Smooth muscle cell (in vitro differentiated cells): ENCODE data around the gene CAMK1D. TPM values are rescaled to one million over a fixed set of nuclear protein-coding genes. Genes with fewer than 3 reads are reported as not detected.
"Not testable (repeated sequence)": the region's sequence is repeated elsewhere in the genome, so short reads cannot be mapped to it uniquely, and the experiment has no call there.

Experiments
- DNase-seq: peaks from one replicate; lab custom pipeline; 2025; ENCODE audit not compliant: unreplicated experiment; lab: John Stamatoyannopoulos, UW
- H2AFZ ChIP-seq: fragments of 200-600 bp; sonication (generic); 2 replicates; pipeline ENCODE4 v1.6.0; 2016; ENCODE audit warnings: antibody characterized with exemption, low read depth, mild to moderate bottlenecking
- H3F3A ChIP-seq: fragments of 200-600 bp; sonication (generic); 2 replicates; pipeline ENCODE4 v1.6.0; 2017; ENCODE audit warnings: antibody characterized with exemption, low read depth
- H3K27ac ChIP-seq: fragments of 200-600 bp; sonication (generic); 2 replicates; pipeline ENCODE4 v1.5.1; 2016; ENCODE audit warnings: low read depth, mild to moderate bottlenecking
- H3K27me3 ChIP-seq: fragments of 200-600 bp; sonication (generic); 2 replicates; pipeline ENCODE4 v1.6.1; 2016; ENCODE audit warnings: low read depth, mild to moderate bottlenecking
- H3K36me3 ChIP-seq: fragments of 200-600 bp; sonication (generic); 2 replicates; pipeline ENCODE4 v1.5.1; 2016; ENCODE audit warnings: low read depth
- H3K4me1 ChIP-seq: fragments of 200-600 bp; sonication (generic); 2 replicates; pipeline ENCODE4 v1.5.1; 2016; ENCODE audit warnings: low read depth
- H3K4me2 ChIP-seq: fragments of 200-600 bp; sonication (generic); 2 replicates; pipeline ENCODE4 v1.6.0; 2016; ENCODE audit warnings: mild to moderate bottlenecking
- H3K4me3 ChIP-seq: fragments of 200-600 bp; sonication (generic); 2 replicates; pipeline ENCODE4 v1.5.1; 2016; ENCODE audit warnings: mild to moderate bottlenecking
- H3K79me2 ChIP-seq: fragments of 200-600 bp; sonication (generic); 2 replicates; pipeline ENCODE4 v1.6.0; 2016; ENCODE audit warnings: low read depth, mild to moderate bottlenecking
- H3K9ac ChIP-seq: fragments of 200-600 bp; sonication (generic); 2 replicates; pipeline ENCODE4 v1.6.0; 2016; ENCODE audit warnings: low read depth
- H3K9me3 ChIP-seq: fragments of 200-600 bp; sonication (generic); replicated peaks from 2 replicates; pipeline ENCODE4 v1.5.1; 2016; ENCODE audit warnings: low read depth
- H4K20me1 ChIP-seq: fragments of 200-600 bp; sonication (generic); 2 replicates; pipeline ENCODE4 v1.6.0; 2016; ENCODE audit warnings: low read depth
- CTCF ChIP-seq: fragments of 200-600 bp; sonication (generic); IDR thresholded peaks from 2 replicates; pipeline ENCODE4 v1.5.1; 2017; ENCODE audit warnings: borderline replicate concordance, mild to moderate bottlenecking, antibody characterized with exemption; ENCODE audit not compliant: insufficient read depth, poor library complexity, severe bottlenecking
- WGBS: methylation state at CpG from one replicate; pipeline ENCODE4 v1.1.7; 2016; ENCODE audit warnings: low lambda C conversion rate; 5-methylcytosine and 5-hydroxymethylcytosine counted together
- polyA plus RNA-seq: library from polyadenylated mRNA; unstranded; fragments of >200 nt; fragmentation: Nextera tagmentation; extraction: Ambion mirVana; gene quantifications from 2 replicates; pipeline ENCODE4 v1.2.1, GENCODE V29; 2016
- total RNA-seq: library from RNA; depleted of rRNA; stranded (reverse); fragments of >200 nt; gene quantifications from 2 replicates; pipeline ENCODE4 v1.2.3, GENCODE V29; 2014

The CAMK1D gene
- total and polyA plus RNA-seq, 2 experiments from 2014 or later, result 1.6 to 2.3 TPM

- Histone ChIP-seq H3K4me1 (peaks cover 21% of the 10 kb centered on the region), H2AFZ (no peak overlapping the region), H3F3A (peaks cover 11% of the 10 kb centered on the region), H3K9ac (no peak overlapping the region), H3K27me3 (no peaks in the 10 kb centered on the region), H4K20me1 (no peaks in the 10 kb centered on the region), H3K4me2 (no peak overlapping the region), H3K4me3 (no peak overlapping the region), H3K9me3 (no peaks in the 10 kb centered on the region), H3K36me3 (no peaks in the 10 kb centered on the region), H3K79me2 (no peaks in the 10 kb centered on the region), H3K27ac (no peak overlapping the region)
- TF ChIP-seq CTCF, result no peak
- no peak for DNase-seq
- 90% methylated on average over 11 of the region's 11 CpGs for WGBS
These were observed 363.1 kb downstream of the CAMK1D start for GRCh38 chr10:12712293-12712983.

GRCh38 chr10:12712984-12713316 is 363.6 kb downstream of the CAMK1D start:
- not testable (repeated sequence) for H3K79me2 ChIP-seq, H3K9ac ChIP-seq, H3K4me3 ChIP-seq, H4K20me1 ChIP-seq, H2AFZ ChIP-seq, H3K4me2 ChIP-seq, H3K27me3 ChIP-seq, H3K9me3 ChIP-seq, H3K36me3 ChIP-seq, H3K27ac ChIP-seq, DNase-seq
- WGBS, result 89% methylated on average over 6 of the region's 6 CpGs
- peaks cover 11% of the 10 kb centered on the region for H3F3A ChIP-seq
- H3K4me1 ChIP-seq, result peaks cover 16% of the 10 kb centered on the region

- no peaks in the 10 kb centered on the region for H3K79me2 ChIP-seq
- no peaks in the 10 kb centered on the region for H3K9me3 ChIP-seq
- H3K4me3 ChIP-seq, result no peak overlapping the region
- no peak for DNase-seq
- H3K9ac ChIP-seq, result no peak overlapping the region
- H2AFZ ChIP-seq, result no peak overlapping the region
- no peak overlapping the region for H3K4me2 ChIP-seq
- H3K4me1 ChIP-seq, result peaks cover 4% of the 10 kb centered on the region
- H4K20me1 ChIP-seq, result no peaks in the 10 kb centered on the region
- no peak overlapping the region for H3K27ac ChIP-seq
- peaks cover 6% of the 10 kb centered on the region for H3F3A ChIP-seq
- 67% methylated on average over 9 of the region's 9 CpGs for WGBS
- H3K27me3 ChIP-seq, result no peaks in the 10 kb centered on the region
- H3K36me3 ChIP-seq, result no peaks in the 10 kb centered on the region
- no peak for TF ChIP-seq CTCF
These were observed 366.7 kb downstream of the CAMK1D start for GRCh38 chr10:12716042-12716441.

GRCh38 chr10:12717981-12718707 is 368.8 kb downstream of the CAMK1D start:
- Histone ChIP-seq H2AFZ (no peak overlapping the region), H3F3A (peaks cover 7% of the 10 kb centered on the region), H4K20me1 (no peaks in the 10 kb centered on the region), H3K9me3 (no peaks in the 10 kb centered on the region), H3K27me3 (no peaks in the 10 kb centered on the region), H3K4me2 (no peak overlapping the region), H3K9ac (no peak overlapping the region), H3K27ac (no peak overlapping the region), H3K4me1 (peaks cover 4% of the 10 kb centered on the region), H3K36me3 (no peaks in the 10 kb centered on the region), H3K79me2 (no peaks in the 10 kb centered on the region), H3K4me3 (no peak overlapping the region)
- no peak for DNase-seq
- 85% methylated on average over 12 of the region's 12 CpGs for WGBS
- peak; percentile 45 for TF ChIP-seq CTCF
